Measurements from ENCODE around the gene OSBPL3.

The OSBPL3 gene

DNA sequence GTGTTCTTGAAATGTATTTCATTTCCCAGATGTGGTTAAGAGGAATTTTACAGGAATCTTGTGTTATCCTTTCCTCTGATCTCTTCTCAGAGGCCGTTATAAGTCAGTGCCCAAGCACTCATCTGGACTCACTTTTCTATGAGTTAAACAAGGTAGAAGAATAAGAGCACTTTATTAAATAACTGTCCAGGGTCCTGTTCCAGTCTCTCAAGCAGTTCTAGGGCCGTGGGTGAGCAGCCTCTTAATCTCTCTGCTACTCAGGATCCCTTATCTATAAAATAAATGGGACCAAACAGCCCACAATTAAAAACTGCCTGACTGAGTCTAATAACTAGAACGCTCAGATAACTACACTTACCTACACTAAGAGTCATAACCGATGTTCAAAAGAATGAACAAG is 111.2 kb downstream of the OSBPL3 start:
- H3K36me3 ChIP-seq (ENCODE audit: control insufficient read depth, insufficient read depth, low read length) = peaks cover 6% of the 10 kb centered on the region
- no peak overlapping the region for H3K4me3 ChIP-seq (replicated peaks; ENCODE audit: low read depth, low read length)
- no peaks in the 10 kb centered on the region for H3K27me3 ChIP-seq (replicated peaks; ENCODE audit: control insufficient read depth, insufficient read depth, low read length)
- TF ChIP-seq, protein P1, sequence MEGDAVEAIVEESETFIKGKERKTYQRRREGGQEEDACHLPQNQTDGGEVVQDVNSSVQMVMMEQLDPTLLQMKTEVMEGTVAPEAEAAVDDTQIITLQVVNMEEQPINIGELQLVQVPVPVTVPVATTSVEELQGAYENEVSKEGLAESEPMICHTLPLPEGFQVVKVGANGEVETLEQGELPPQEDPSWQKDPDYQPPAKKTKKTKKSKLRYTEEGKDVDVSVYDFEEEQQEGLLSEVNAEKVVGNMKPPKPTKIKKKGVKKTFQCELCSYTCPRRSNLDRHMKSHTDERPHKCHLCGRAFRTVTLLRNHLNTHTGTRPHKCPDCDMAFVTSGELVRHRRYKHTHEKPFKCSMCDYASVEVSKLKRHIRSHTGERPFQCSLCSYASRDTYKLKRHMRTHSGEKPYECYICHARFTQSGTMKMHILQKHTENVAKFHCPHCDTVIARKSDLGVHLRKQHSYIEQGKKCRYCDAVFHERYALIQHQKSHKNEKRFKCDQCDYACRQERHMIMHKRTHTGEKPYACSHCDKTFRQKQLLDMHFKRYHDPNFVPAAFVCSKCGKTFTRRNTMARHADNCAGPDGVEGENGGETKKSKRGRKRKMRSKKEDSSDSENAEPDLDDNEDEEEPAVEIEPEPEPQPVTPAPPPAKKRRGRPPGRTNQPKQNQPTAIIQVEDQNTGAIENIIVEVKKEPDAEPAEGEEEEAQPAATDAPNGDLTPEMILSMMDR (IDR thresholded peaks at IDR 0.05; ENCODE audit: insufficient read depth, low read length, poor library complexity, severe bottlenecking) = no peak
- no peak for DNase-seq (ENCODE audit: extremely low read depth, insufficient read length)

DNA sequence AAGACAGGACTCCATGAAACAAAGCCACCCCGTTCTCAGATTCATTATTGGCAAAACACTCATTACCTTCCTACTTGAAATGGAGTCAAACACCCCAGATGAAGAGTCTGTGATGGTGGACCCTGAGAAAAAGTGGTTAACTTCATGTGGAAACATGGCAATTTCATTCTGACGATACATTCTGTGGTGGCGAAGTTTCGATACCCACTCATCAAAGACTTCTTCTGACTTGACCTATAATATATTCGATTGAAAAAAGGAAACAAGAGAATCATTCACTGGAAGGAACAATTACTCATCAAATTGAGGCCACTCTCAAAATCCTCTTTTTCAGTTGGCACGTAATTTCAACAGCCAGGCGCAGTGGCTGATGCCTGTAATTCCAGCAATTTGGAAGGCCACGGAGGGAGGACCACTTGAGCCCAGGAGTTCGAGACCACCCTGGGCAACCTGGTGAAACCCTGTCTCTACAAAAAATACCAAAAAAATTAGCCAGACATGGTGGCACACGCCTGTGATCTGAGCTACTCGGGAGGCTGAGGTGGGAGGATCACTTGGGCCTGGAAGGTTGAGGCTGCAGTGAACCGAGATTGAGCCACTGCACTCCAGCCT is 113.9 kb downstream of the OSBPL3 start:
- Histone ChIP-seq H3K36me3 (ENCODE audit: control insufficient read depth, insufficient read depth, low read length) (peaks cover 10% of the 10 kb centered on the region), H3K27me3 (replicated peaks; ENCODE audit: control insufficient read depth, insufficient read depth, low read length) (no peaks in the 10 kb centered on the region), H3K4me3 (replicated peaks; ENCODE audit: low read depth, low read length) (no peak overlapping the region)
- no peak for DNase-seq (ENCODE audit: extremely low read depth, insufficient read length)
- TF ChIP-seq, protein P1 (IDR thresholded peaks at IDR 0.05; ENCODE audit: insufficient read depth, low read length, poor library complexity, severe bottlenecking) = no peak

DNA sequence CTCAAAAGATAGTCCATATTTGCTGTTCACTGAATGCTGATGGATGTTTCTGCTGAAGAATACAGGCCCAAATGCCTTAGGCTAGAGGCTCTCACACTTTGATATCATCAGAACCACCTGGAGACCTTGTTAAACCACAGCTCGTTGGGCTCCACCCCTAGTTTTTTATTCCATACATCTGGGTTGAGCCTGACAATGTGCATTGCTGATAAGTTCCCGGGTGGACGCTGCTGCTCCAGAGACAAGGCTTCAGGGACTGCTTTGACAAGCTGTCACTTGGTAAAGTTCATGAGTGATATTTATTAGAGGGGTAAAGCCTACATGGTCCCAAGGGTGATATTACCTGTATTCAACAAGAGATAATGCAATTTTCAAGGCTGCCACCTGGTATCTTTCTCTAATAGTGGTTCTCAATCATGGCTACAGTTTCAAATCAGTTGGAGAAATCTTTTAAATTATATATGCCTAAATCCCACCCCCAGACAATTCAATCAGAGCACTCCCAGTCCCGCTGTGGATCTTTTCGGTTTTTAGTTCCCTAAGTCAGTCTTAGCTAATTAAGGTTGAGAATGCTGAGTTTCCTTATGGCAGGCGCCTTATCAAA is 115.7 kb downstream of the OSBPL3 start:
- H3K36me3 ChIP-seq (ENCODE audit: control insufficient read depth, insufficient read depth, low read length) = peaks cover 6% of the 10 kb centered on the region
- TF ChIP-seq, protein P1 (IDR thresholded peaks at IDR 0.05; ENCODE audit: insufficient read depth, low read length, poor library complexity, severe bottlenecking) = no peak
- H3K4me3 ChIP-seq (replicated peaks; ENCODE audit: low read depth, low read length) = no peak overlapping the region
- no peak for DNase-seq (ENCODE audit: extremely low read depth, insufficient read length)
- H3K27me3 ChIP-seq (replicated peaks; ENCODE audit: control insufficient read depth, insufficient read depth, low read length) = no peaks in the 10 kb centered on the region

DNA sequence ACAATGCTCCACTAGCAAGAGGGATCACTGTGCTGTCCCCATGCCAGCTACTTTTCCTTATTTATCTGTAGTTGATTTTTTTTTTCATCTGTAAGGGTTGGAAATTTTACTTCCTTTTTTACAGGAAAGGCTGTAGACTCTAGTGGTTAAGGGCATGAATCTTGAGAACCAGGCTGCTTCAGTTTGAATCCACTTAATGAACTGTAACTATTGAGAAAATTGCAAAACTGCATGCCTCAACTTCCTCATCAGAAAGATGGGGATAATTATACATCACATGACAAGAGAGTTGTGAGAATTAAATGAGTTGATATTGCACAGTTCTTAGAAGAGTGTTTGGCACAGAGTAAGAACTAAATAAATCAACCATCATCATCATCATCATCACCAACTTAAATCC is 116.4 kb downstream of the OSBPL3 start:
- peaks cover 6% of the 10 kb centered on the region for H3K36me3 ChIP-seq (ENCODE audit: control insufficient read depth, insufficient read depth, low read length)
- no peak overlapping the region for H3K4me3 ChIP-seq (replicated peaks; ENCODE audit: low read depth, low read length)
- TF ChIP-seq, protein P1 (IDR thresholded peaks at IDR 0.05; ENCODE audit: insufficient read depth, low read length, poor library complexity, severe bottlenecking) = no peak
- no peak for DNase-seq (ENCODE audit: extremely low read depth, insufficient read length)
- no peaks in the 10 kb centered on the region for H3K27me3 ChIP-seq (replicated peaks; ENCODE audit: control insufficient read depth, insufficient read depth, low read length)

DNA sequence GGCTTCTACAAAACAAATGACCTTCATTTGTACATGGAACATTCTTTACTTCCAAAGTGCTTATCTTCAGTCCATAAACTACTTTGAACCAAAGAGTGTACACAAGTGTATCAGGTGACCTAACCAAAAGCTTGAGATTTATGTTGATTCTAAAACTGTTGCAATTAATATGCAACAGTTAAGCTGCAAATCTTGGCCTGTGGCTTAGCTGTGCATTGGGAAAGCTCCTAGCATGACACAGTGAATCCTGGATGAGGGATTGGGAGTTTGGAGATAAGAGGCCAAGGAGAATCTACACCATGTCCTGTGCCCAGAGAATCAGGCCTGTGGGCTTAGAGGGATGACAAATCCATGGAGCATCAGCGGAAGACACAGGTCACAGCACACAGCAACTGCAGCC is 117.5 kb downstream of the OSBPL3 start:
- no peak for DNase-seq (ENCODE audit: extremely low read depth, insufficient read length)
- TF ChIP-seq, protein P1 (IDR thresholded peaks at IDR 0.05; ENCODE audit: insufficient read depth, low read length, poor library complexity, severe bottlenecking) = no peak
- Histone ChIP-seq H3K4me3 (replicated peaks; ENCODE audit: low read depth, low read length) (no peak overlapping the region), H3K36me3 (ENCODE audit: control insufficient read depth, insufficient read depth, low read length) (peaks cover 10% of the 10 kb centered on the region), H3K27me3 (replicated peaks; ENCODE audit: control insufficient read depth, insufficient read depth, low read length) (no peaks in the 10 kb centered on the region)

Data from GM06990 (cell line).